Inflammatory macrophage treated with lipopolysaccharide for 1 hour (primary cell): ENCODE results near the gene TAS1R2.

Experiments used
- DNase-seq, 2 donors: peaks; one replicate each; pipeline ENCODE4 v3.0.0-alpha.2; 2020 to 2022

Gene TAS1R2

DNA sequence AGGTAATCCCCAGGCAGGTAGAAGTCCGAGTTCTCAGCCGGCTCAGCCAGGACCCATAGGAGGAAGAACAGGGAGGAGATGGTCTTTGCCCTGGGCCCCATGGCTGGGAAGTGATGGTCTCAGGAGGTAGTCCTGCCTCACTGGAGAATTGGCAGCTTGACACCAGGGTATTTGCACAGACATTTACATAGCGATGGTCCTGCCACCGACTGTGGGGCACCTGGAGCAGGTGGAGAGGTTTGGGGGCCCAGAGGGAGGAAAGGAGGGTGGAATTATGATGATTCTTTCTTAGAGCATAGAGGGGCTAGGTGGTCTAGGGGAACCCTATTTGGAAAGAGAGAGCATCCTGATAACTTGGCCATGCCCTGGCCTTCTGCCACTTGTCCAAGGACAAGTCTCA is at the start of gene TAS1R2:
TSS of gene TAS1R2 (minus strand) at position 101 of the 400 bp plus-strand sequence. CDS start at position 101, 0 bp downstream.
- DNase-seq: no peak

DNA sequence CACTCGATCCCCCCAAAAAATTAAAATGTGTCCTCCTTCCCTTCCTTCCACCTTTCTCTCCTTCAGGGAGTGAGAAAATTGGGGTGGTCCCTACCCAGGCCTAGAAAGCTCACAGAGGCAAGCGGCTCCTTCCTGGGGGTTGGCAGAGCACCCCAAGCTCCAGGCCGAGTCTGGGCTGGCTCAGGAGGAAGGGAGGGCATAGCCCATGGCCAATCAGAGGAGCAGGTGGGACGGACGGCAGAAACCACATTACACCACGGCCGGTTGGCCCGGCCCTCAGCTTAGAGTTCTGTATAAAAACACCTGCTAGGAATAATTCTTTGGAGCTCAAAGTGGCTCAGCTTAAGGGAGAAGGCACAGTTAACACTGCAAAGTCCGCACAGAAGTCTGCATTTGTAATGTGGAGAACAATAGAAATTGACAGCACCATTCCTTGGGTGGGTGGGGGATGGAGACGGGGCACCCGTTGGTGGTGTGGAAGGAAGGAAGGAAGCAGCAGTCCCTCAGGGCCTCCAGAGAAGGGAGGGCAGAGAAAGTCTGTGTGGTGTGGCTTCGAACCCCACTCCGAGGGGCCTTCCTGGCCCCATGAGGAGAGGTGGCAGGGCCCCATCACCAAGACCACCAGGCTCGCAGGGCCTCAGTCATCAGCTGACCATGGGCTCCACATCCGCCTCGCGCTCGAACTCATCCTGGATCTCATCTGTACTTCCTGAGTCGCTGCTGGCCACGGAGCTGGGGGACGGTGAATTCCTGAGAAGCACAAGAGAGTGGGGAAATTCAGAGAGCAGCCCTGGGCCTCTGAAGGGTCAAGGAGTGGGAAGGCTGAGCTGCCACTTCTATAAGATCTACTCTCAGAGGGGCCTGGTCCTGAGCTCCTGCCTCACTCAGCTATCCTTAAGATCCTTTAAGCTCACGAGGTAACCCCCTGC is 48.7 kb upstream of the TAS1R2 start:
- DNase-seq: peak; percentile 29 to 38

DNA sequence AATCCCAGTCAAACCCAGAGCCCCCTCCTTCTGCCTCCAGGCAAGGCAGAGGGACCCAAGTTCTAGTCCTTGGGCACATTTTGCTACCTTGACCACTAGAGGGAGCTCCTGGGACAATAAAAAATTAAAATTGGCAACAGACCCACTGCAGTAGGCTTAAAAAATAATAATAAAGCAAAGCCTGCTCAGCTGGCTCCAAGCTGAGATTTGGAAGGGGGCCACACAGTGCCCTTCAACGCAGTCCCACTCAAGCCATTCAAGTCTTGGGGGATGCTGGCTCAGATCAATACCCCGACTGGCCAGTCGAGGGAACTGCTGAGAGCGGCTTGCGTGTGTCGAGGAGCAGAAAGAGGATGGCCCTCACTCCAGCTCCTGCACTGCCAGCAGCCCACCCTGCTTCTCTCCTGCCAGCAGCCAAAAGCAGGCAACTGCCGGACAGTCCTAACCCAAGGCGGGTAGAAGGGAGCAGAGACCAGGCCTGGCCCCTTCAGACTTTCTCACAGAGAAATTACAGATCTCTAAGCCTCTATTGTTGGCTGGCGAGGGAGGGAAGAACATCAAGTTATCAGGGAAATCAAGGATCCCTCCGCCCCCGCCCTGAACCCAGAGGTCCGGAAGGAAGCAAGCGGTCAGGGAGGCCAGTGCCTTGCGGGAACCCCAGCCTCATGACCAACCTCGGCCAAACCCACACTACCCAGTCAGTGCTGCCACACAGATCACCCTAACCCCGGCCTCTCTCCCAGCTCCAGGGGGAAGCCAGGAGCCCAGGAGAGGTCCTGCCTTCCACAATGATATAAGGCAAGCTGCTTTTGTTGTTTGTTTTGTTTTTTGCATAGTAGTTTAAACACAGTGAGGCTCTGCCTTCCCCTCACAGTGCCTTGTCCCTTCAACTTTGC is 47.8 kb upstream of the TAS1R2 start:
- peak; percentile 77 to 79 for DNase-seq

DNA sequence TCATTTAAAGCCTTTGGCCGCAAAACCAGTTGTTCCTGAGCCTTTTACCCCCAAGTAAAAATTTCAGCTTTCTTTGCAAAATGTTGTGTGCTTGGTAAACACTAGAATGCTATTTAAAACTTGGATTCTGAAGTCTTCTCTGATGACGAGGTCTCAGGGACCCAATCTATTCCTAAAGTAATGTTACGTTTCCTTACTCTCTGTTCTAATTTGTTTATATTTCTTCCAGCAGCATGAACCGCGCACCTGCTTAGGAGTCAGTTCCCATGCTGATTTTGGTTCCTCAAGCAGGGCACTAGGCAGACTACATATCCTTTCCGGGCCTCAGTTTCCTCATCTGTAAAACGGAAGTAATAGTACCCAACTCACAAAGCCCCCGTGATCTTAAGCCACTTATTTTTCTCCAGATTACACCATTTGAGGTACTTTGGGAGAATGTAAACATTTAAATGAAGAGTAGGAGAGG is 43.9 kb upstream of the TAS1R2 start:
- DNase-seq: no peak

DNA sequence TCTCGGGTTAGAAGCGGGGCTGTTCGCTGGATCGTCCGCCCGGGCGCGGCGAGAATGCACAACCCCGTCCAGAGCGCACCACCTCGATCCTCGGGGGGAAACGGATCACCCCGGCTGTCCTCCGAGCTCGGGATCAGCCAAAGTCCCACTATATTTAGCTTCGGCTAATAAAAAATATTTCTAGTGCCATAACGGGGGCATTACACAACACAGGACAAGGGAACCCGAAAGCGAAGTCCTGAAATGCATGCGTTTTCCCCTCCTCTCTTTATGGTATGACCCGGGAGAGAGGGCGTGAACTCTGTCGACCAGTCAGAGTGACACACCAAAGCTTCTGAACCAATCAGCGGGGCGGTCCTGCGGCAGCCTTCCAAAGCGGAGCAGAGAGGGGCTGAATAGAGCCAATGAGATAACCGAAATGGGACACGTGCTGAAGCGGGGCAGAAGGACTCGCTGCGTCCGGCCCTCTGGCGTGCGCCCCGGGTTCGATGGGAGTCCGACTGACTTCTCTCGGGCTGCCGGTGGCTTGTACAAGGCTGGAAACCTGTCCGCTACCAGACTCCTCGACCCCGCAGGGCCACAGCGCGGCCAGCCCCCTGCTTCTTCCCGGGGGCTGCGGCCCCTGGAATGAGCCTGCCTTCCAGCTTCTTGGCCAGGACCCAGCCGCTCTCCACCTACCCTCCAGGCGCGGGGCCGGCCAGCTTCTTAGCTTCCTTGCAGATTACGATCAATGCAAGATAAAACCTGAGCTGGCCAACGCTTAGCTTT is 43.2 kb upstream of the TAS1R2 start, which contains the start of gene ALDH4A1:
TSS of gene ALDH4A1 (minus strand) at position 33 of the 768 bp plus-strand sequence. CDS start at position 1, 32 bp downstream.
- DNase-seq: peak; percentile 96 to 99

DNA sequence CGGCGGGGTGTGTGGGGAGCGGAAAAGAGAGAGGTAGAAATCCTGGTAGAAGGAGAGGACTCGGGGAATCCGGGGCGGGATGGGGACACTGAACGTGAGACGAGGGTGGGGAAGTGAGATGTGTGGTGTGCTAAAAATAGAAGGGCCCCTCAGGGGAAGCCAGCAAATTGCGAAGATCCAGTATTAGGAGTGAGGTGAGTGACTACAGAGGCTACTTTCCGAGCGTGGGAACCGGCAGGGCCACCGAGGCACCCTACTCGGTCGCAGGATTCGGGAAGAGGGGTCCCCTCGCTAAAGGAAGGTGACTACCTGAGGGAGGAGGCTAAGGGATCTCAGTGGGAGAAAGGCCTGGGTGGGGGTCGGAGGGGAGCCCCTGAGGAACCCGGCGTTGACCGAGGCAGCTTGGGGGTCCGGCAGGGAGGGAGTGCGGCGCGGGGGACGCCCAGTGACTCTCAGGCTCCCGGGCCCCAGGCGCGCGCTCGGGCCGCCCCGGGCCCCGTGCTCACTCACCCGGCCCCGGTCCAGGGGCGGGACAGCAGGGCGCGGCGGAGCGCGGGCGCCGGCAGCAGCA is 42.6 kb upstream of the TAS1R2 start:
- DNase-seq: peak in 1 of 2 donors; percentile 44

DNA sequence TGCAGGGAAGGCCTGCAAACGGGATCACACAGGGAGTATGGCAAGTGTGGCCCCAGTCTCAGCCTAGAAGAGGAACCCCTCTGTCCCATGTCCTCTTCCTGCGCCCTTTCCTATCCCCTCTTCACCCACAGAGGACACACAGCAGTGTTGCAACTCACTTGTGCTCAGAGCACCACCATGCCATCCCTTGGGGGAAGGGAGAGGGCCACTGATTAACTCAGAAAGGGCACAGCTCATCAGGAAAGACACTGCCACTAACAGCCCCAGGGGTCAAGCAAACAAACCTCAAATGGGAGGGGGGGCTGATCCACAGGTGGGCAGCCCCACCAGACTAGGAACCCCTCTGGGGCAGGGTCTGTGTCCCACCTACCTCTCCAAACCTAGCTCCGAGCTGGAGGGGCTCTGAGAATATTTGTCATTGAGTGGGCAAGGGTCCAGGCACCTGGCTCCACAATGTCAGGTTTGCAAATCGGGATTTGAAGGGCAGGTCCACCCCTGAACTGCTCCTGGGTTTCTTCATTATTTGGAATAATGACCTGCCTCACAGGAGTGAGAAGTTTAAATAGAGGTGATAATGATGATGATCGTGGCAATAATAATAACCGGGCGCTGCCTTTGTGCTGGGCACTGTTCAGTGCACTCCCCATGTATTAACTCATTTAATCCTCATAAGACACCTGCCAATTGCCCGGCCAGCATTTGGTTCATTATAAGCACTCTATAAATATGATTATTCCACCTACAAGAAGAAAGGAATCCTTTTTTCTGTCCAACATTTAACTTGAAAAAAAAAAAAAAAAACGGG is 41.9 kb upstream of the TAS1R2 start:
- DNase-seq: no peak

DNA sequence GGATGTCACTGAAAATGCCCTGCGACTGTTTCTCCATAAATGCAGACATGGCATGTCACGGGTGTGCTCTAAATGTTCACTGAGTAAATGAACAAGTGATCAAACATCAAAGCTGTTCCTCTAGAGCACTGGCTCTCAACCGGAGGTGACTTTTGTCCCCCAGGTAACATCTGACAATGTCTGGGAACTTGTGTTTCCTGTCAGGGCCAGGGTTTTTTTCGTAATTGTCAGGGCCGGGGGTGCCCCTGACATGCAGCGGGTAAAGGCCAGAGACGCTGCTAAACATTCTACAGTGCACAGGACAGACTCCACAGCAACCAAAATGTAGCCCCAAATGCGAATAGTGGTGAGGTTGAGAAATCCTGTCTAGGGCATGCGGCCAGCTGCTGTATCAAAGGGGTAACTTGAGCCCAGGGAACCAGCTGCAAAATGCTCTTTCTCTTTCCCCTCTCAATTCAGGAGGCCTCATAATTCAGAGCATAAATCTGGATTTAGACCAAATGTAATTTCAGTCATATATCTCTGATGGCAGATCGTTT is 40.9 kb upstream of the TAS1R2 start:
- DNase-seq: no peak

DNA sequence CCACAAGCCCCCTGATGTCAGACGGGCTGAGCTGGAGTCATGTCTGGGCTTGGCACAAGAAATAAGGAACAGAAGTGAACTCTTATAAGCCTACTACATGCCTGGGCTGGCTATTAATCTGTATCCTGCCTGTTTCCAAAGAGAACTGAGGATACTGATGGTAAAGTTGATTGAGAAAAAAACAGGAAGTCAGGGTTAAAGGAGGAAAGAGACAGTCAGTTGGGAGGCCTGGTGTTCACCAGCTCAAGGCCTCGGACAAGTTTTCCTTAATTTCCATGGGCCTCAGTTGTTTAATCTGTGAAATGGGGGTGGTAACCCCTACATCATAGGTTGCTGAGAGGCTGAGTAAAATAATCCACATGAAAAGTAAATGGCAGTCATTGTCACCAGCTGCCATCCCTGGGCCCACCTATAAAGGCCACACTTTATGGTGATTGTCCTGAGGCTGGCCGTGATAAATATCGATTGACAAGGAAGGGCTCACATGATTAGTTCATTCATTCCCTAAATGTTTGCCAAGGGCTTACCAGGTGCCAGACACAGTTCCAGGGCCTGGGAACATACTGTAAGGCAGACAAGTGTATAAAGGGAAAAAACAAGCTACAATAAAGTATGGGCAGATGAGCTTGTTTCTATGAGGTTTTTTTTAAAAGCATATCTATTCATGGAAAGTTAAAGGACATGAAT is 40.0 kb upstream of the TAS1R2 start:
- DNase-seq: no peak

DNA sequence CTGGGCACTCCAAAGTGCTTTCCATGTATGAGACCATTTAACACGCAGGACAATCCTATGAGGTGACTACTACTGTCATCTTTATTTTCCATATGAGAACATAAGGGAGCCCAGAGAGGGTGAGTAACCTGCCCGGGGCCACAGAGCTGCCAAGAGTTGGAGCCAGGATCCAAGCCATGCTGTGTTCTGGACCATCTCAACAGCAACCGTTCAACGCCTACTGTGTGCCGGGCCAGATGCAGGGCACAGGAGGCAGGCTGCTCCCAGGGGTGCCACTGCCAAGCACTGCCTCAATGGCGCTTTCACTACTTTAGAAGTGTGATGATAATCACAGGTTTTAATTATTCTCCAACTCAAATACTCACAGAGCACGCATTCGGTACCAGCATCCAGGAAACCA is 39.1 kb upstream of the TAS1R2 start:
- DNase-seq: no peak

DNA sequence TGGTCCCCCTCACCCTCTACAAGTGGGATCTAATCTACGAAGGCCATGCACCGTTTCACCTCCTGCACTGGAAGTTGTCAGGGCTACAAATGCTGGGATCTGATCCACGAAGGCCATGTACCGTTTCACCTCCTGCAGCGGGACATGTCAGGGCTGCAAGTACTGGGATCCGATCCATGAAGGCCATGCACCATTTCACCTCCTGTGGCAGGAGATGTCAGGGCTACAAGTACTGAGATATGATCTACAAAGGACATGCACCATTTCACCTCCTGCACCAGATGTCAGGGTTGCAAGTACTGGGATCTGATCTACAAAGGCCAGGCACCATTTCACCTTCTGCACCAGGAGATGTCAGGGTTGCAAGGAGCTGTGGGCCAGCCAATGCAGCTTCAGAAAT is 35.9 kb upstream of the TAS1R2 start:
- DNase-seq: no peak

DNA sequence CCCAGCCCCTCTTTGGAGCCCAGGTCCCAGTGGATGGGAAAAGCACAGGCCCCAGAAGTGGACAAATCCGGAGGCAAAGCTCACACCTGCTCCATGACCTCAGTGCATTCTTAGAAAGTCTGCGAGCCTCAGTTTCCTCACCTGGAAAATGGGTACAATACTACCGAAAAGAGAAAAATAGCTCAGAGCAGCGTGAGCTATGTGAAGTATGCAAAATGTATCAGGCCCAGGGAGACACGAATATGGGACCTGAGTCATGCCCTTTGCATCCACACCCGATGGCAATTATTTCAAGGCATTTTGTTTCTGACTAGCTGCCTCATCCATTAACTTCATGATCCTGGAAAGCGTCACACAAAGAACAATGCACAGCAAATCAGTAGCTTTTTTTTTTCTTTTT is 33.7 kb upstream of the TAS1R2 start:
- DNase-seq: no peak

DNA sequence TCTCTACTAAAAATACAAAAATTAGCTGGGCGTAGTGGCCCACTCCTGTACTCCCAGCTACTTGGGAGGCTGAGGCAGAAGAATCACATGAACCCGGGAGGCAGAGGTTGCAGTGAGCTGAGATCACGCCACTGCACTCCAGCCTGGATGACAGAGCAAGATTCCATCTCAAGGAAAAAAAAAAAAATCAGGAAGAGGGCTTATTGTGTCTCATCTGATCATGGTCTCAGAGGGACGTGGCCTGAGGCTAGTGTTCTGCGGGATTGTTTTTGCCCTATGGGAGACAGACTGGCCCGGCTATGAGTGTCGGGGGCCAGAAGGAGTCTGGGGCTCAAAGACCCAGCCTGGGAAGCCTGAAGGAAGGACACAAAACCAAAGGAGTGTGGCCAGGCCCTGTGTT is 32.4 kb upstream of the TAS1R2 start:
- DNase-seq: peak in 1 of 2 donors; percentile 39

DNA sequence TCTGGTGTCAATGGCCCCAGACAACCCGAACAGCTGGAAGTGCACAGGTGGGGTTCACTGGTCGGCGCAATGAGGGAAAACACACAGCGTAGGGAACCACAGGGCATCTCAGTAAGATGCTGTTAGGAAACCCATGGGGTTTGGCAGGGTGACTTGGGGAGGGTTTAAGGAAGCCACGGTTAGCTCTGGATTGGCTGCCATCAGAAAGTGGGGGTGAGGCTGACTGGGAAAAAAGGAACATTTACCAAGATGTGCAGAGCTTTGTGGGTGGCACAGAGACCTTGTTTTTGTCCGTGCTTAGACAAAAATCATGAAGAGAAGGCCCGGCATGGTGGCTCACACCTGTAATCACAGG is 31.9 kb upstream of the TAS1R2 start:
- DNase-seq: peak; percentile 68 to 86

DNA sequence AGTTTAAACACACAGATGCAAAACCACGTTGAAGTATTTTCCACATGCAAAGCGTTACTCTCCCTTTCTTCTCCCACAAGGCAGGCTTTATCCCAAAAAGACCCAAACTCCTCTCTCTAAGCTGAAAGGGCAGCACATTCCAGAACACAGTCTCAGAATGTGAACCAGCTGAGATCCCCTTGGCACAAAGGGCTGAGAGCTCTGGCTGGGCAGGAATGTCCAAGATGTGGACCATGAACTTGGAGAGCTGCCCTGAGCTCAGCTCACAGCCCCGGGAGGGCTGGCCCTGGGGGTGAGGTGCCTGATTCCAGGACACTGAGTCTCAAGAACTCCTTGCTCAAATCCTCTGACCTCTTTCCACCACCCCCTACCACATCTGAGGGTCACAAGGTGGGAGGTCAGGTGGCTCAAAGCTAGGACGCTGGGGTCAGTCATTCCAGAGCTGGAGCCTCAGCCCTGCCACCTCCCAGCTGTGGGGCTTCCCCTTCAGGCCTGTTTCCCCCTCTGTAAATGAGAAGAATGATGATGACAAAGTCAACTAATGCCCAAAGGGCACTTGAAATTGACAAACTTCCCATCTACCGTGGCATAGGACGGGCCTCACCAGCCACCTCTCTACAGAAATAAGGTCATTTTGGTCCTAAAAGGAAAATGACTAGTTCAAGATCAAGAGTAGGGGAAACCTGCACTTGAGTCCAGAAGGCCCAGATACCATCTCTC is 31.4 kb upstream of the TAS1R2 start:
- DNase-seq: peak; percentile 35 to 68

DNA sequence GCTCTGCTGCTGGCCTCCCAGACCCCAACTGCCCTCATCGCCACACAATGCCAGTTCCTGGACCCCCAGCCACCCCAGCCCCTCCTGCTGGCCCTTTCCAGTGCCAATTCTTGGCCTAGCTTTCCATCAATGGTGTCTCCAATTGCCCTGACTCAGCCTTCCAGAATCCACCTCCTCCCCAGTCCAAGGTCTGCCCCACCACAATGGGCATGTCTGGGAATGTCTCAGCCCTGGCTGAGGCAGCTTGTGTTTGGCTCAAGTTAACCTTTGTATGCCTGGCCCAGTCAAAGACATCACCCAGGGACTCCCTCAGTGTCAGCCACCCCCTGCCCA is 26.5 kb upstream of the TAS1R2 start:
- DNase-seq: no peak

DNA sequence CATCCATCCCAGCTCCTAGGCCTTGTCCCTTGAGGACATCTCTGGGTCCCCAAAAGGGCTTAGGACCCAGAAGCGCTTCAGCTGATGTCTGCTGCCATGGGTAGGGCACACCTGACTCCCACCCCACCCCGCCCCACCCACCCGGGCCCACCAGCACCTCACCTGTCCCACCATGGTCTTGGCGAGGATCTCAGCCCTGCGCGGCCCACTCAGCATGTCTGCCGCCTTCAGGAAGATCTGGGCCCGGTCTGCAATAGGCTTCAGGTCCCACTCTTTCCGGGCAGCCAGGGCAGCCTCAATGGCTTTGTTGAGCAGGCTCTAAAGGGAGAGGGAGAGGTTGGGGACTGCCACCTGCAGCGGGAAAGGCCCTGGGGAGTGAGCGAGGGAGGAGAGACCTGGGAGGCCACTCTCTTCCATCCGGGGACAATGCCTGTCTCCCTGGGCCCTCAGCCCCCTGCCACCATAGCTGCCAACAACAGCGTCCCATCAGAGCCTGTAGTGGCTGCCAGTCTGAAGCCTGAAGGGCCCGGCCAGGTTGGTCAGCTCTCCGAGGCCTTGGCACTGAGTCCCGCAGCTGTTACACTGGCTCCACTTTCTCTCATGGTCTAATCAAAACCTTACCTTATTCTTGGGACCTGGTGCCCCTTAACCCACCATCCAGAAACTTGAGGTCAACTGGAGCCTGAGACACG is 26.0 kb upstream of the TAS1R2 start:
- no peak for DNase-seq

DNA sequence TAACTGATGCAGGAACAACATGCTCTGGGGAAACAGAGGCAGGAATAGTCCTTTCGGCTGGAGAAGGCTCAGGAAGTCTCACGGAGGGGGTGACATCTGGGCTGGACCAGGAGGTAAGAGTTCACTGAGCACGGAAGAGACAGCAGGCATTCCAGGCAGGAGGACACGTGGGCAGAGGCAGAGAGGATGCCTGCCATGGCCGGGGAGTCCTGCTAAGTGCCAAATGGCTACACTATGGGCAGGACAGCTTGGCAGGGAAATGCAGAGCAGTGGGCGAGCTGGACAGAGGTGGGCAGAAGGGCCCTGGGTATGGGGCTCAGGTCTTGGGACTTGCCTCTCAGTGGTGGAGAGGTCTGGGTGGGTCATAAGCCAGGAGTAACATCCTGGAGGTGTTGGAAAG is 25.3 kb upstream of the TAS1R2 start:
- DNase-seq: no peak

DNA sequence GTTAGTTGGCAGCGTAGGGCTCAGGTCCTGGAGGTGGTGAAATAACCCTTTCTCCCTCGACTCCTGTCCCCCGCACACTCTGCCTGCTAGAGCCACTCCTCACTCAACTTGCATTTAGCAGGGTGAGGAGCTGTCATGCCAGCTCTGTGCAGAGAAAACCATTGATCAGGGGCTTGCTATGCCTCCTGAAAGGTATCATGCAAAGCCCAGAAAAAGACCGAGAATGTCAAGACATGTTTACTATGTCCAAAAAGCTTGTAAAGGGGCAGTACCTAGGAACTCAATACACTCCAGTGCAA is 24.9 kb upstream of the TAS1R2 start:
- DNase-seq: no peak
